Glutamatergic neuron (in vitro differentiated cells): ENCODE results near the gene TPO. TPM values are rescaled to one million over a fixed set of nuclear protein-coding genes. Genes with fewer than 3 reads are reported as not detected.

Source experiments
- DNase-seq: peaks from one replicate; pipeline ENCODE4 v3.0.0; 2022
- H3K27ac Mint-ChIP-seq: one replicate; pipeline ENCODE4 v1.8.0; 2020; ENCODE audit warnings: mild to moderate bottlenecking, mixed read lengths, inconsistent platforms; ENCODE audit not compliant: unreplicated experiment
- H3K27me3 Mint-ChIP-seq: one replicate; pipeline ENCODE4 v1.8.0; 2020; ENCODE audit warnings: mild to moderate bottlenecking, moderate library complexity, mixed read lengths, inconsistent platforms; ENCODE audit not compliant: unreplicated experiment
- H3K36me3 Mint-ChIP-seq: one replicate; pipeline ENCODE4 v1.8.0; 2020; ENCODE audit warnings: mild to moderate bottlenecking, mixed read lengths, inconsistent platforms; ENCODE audit not compliant: unreplicated experiment
- H3K4me1 Mint-ChIP-seq: one replicate; pipeline ENCODE4 v1.8.0; 2020; ENCODE audit warnings: mild to moderate bottlenecking, low read depth, mixed read lengths, inconsistent platforms; ENCODE audit not compliant: unreplicated experiment
- H3K4me3 Mint-ChIP-seq: one replicate; pipeline ENCODE4 v1.8.0; 2020; ENCODE audit warnings: mild to moderate bottlenecking, mixed read lengths, inconsistent platforms; ENCODE audit not compliant: unreplicated experiment
- H3K9me3 Mint-ChIP-seq: one replicate; pipeline ENCODE4 v1.8.0; 2020; ENCODE audit warnings: mild to moderate bottlenecking, moderate library complexity, mixed read lengths, inconsistent platforms; ENCODE audit not compliant: unreplicated experiment
- CTCF ChIP-seq: fragments of 200-600 bp; sonication (generic); IDR thresholded peaks from one replicate; pipeline ENCODE4 v1.5.0; 2021; ENCODE audit not compliant: partially characterized antibody, unreplicated experiment
- total RNA-seq: library from RNA; stranded (reverse); fragmentation: NEBNext Ultra II Directional; extraction: Animal tissue kit (Norgen Biotek cat#: 25700); gene quantifications from one replicate; pipeline ENCODE4 v1.2.1, GENCODE V29; 2021; ENCODE audit not compliant: unreplicated experiment

The TPO gene
- total RNA-seq, 1 donor from 2014 or later, result not detected

DNA sequence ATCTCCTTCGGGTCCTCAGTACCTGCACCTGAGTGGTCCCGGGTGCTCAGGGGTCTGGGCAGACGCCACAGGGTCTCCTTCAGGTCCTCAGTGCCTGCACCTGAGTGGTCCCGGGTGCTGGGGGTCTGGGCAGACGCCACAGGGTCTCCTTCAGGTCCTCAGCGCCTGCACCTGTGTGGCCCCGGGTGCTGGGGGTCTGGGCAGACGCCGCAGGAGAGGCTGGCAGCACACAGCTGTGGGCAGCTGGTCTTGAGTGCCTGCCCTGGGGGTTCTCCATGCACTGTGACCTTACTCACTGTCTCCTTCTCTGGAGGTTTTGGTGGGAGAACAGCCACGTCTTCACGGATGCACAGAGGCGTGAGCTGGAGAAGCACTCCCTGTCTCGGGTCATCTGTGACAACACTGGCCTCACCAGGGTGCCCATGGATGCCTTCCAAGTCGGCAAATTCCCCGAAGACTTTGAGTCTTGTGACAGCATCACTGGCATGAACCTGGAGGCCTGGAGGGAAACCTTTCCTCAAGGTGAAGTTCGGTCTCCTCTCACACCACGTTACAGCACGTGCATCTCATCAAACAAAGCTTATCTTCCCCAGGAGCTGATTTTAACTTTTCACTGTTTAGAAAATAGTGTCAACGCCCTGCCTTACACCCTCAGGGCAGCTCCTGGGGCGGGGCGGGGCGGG is 82.6 kb downstream of the TPO start:
- H3K27me3 Mint-ChIP-seq, result peaks cover 6% of the 10 kb centered on the region
- no peaks in the 10 kb centered on the region for H3K36me3 Mint-ChIP-seq
- no peak for TF ChIP-seq CTCF
- H3K27ac Mint-ChIP-seq, result no peak overlapping the region
- H3K9me3 Mint-ChIP-seq, result no peaks in the 10 kb centered on the region
- peaks cover 6% of the 10 kb centered on the region for H3K4me1 Mint-ChIP-seq
- DNase-seq, result no peak
- H3K4me3 Mint-ChIP-seq, result no peak overlapping the region

DNA sequence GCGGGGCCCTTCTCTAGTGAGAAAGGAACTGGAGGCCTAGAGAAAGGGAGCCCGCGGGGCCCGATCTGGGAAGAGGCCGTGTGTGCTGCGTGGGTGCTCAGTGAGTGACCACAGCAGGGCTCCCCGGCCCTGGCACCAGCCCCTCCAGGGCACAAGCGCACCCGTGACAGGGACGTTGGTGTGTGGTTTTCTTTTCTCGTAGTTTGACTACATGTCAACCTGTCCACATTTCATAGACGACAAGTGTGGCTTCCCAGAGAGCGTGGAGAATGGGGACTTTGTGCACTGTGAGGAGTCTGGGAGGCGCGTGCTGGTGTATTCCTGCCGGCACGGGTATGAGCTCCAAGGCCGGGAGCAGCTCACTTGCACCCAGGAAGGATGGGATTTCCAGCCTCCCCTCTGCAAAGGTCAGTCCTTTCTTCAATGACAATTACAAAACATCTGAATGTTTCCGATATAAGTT is 83.1 kb downstream of the TPO start:
- H3K27ac Mint-ChIP-seq, result no peak overlapping the region
- no peaks in the 10 kb centered on the region for H3K9me3 Mint-ChIP-seq
- H3K27me3 Mint-ChIP-seq, result peaks cover 6% of the 10 kb centered on the region
- peaks cover 6% of the 10 kb centered on the region for H3K4me1 Mint-ChIP-seq
- DNase-seq, result no peak
- no peaks in the 10 kb centered on the region for H3K36me3 Mint-ChIP-seq
- no peak overlapping the region for H3K4me3 Mint-ChIP-seq
- no peak for TF ChIP-seq CTCF

GRCh38 chr2:1497122-1497611 is 83.9 kb downstream of the TPO start:
- no peaks in the 10 kb centered on the region for H3K9me3 Mint-ChIP-seq
- H3K4me3 Mint-ChIP-seq, result no peak overlapping the region
- H3K27ac Mint-ChIP-seq, result no peak overlapping the region
- TF ChIP-seq CTCF, result no peak
- peaks cover 6% of the 10 kb centered on the region for H3K4me1 Mint-ChIP-seq
- H3K27me3 Mint-ChIP-seq, result peaks cover 6% of the 10 kb centered on the region
- DNase-seq, result no peak
- no peaks in the 10 kb centered on the region for H3K36me3 Mint-ChIP-seq

DNA sequence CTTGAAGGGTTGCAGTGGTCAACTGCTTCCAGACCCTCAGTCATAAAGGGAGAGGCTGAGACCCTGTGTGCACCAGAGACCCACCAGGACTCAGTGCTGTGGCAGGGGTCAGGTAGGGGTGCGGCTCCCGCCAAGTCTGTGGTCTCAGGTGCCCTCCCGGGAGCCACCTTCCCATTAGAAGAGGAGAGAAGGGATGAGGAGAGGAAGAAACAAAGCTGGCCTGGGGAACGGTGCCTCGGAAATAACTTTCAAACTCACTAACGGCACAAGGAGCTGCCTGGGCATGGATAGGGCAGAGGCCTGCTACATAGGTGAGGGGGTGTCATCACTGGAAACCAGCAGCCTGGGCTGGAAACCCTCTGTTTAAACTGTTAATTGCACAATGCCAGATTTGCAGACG is 84.9 kb downstream of the TPO start:
- Mint-ChIP-seq H3K27me3 (peaks cover 6% of the 10 kb centered on the region), H3K4me1 (peaks cover 6% of the 10 kb centered on the region), H3K4me3 (no peak overlapping the region), H3K36me3 (no peaks in the 10 kb centered on the region), H3K27ac (no peak overlapping the region), H3K9me3 (no peaks in the 10 kb centered on the region)
- TF ChIP-seq CTCF, result no peak
- DNase-seq, result no peak

DNA sequence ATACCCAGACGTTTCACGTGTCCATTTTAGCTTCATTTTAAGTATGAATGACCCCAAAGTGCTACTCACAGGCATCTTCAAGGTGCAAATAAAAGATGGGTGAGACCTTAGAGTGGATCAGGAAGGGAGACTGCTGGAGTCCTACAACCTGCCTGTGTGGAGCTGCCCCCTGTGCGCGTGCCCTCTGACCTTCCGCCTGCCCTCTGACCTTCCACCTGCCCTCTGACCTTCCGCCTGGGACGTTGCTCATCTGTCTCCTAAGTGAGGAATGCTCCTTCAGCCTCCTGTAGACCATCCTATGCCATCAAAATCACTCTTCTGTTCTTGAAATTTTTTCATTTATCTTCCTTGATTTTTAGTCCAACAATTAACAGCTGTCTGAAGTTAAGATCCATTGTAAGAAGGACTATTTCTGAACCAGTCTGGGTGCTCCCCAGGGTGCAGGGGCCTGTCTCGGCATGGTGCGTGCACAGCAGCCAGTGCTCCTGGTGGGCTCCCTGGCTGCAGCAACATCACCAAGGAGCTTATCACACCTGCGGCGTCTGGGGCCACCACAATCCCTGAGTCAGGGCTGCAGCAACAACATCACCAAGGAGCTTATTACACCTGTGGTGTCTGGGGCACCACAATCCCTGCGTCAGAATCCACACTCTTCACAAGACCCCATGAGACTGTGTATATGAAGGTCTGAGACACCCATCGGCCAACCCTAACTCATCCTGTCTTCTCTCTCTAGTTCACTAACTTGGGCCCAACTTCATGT is 86.0 kb downstream of the TPO start:
- H3K9me3 Mint-ChIP-seq, result no peaks in the 10 kb centered on the region
- peaks cover 6% of the 10 kb centered on the region for H3K27me3 Mint-ChIP-seq
- no peaks in the 10 kb centered on the region for H3K36me3 Mint-ChIP-seq
- no peak overlapping the region for H3K4me3 Mint-ChIP-seq
- no peak for DNase-seq
- H3K4me1 Mint-ChIP-seq, result peaks cover 5% of the 10 kb centered on the region
- no peak for TF ChIP-seq CTCF
- no peak overlapping the region for H3K27ac Mint-ChIP-seq
